GM13976 (cell line): ENCODE measurements around the gene DEPDC4.
"Not testable (repeated sequence)": the region's sequence is repeated elsewhere in the genome, so short reads cannot be mapped to it uniquely, and the experiment has no call there.

Experiments used
- DNase-seq: peaks from one replicate; pipeline ENCODE4 v3.0.0; 2012; ENCODE audit warnings: low spot score
- CTCF ChIP-seq: IDR thresholded peaks from 2 replicates; pipeline ENCODE4 v1.5.1; 2012; ENCODE audit warnings: borderline replicate concordance, mild to moderate bottlenecking; ENCODE audit not compliant: insufficient read depth; ENCODE audit errors: extremely low read depth, missing control alignments, control extremely low read depth
- in situ Hi-C: fragments of 300-500 bp; cut with MboI; formaldehyde crosslinking; loops from one replicate; pipeline ENCODE4 v1.12.0; 2022; ENCODE audit warnings: low sequenced_read_pairs, mixed read lengths, inconsistent platforms; ENCODE audit not compliant: unreplicated experiment

Gene DEPDC4

GRCh38 chr12:100229876-100230275, 37.0 kb downstream of the DEPDC4 start:
- DNase-seq: no peak
- in situ Hi-C loops: loop anchor here (25.0 kb wide), 1 partner anchor 332 kb away; the partner anchor contains the start of gene GAS2L3
- TF ChIP-seq CTCF: no peak

GRCh38 chr12:100229036-100229635, 37.7 kb downstream of the DEPDC4 start:
- TF ChIP-seq CTCF: no peak
- no peak for DNase-seq
- in situ Hi-C loops: loop anchor here (25.0 kb wide), 1 partner anchor 333 kb away; the partner anchor contains the start of gene GAS2L3

- in situ Hi-C loops: loop anchor here (25.0 kb wide), 1 partner anchor 337 kb away; the partner anchor contains the start of gene GAS2L3
- no peak for DNase-seq
Observed at GRCh38 chr12:100225491-100225890, 41.4 kb downstream of the DEPDC4 start.

GRCh38 chr12:100222173-100222572, 44.7 kb downstream of the DEPDC4 start:
- in situ Hi-C loops, DNase-seq: not testable (repeated sequence)

More at GRCh38 chr12:100225491-100225890, 41.4 kb downstream of the DEPDC4 start:
- TF ChIP-seq CTCF: no peak

- TF ChIP-seq CTCF: no peak
- in situ Hi-C loops: no loop called here
- no peak for DNase-seq
Observed at GRCh38 chr12:100221523-100221922, 45.4 kb downstream of the DEPDC4 start.

GRCh38 chr12:100219328-100220109, 47.4 kb downstream of the DEPDC4 start:
- DNase-seq: no peak
- in situ Hi-C loops: no loop called here
- no peak for TF ChIP-seq CTCF

GRCh38 chr12:100216337-100216736, 50.5 kb downstream of the DEPDC4 start:
- TF ChIP-seq CTCF: no peak
- in situ Hi-C loops: no loop called here
- no peak for DNase-seq
